ENCODE data around the gene ARHGEF33. TPM values are rescaled to one million over a fixed set of nuclear protein-coding genes. Genes with fewer than 3 reads are reported as not detected.

The ARHGEF33 gene
- total RNA-seq, 2 experiments from 2014 or later, result 0.10 to 0.47 TPM

DNA sequence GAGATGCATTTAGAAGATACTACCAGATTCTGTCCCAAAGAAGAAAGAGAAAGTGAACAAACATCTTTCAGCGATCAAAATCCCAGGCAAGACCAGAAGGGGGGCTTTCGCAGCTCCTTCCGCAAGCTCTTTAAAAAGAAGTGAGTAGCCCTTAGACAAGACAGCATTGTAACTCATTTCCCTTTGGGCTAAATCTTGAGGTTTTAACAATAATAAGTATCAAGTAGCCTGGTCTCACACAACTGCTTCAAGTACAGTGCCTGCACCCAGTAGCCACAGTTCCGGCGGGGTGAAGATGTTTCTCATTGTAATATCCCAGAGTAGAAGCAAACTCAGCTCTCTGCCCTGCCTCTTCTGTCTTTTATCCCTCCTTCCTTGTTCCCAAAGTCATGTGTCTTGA is 76.3 kb downstream of the ARHGEF33 start:
- H3K4me1 Mint-ChIP-seq, result peaks cover 3% of the 10 kb centered on the region

DNA sequence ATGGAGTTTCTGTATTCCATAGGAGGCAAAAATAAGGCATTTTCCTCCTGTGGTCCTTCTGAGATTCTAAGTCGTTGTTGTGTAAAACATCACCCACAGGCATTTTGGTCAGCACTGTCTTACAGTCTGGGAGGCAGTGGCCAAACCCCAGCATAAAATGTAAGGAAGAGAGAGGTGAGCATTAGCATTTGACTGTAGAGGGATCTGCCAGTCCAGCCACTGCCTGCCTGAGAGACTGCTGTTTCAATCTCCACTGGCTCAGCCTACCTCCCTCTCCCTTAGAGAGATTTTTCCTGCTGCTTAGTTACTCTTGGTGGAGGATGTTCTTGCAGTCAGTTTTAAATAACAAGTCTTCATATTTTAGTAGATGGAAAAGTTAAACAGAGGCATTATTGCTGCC is 77.0 kb downstream of the ARHGEF33 start:
- Mint-ChIP-seq H3K9me3 (no peaks in the 10 kb centered on the region), H3K27ac (no peak overlapping the region), H3K27me3 (peaks cover 8% of the 10 kb centered on the region), H3K36me3 (no peaks in the 10 kb centered on the region), H3K4me3 (no peak overlapping the region), H3K4me1 (peaks cover under 1% of the 10 kb centered on the region)
- no peak for DNase-seq

More for the DNA sequence above, 76.3 kb downstream of the ARHGEF33 start:
- Mint-ChIP-seq H3K36me3 (no peaks in the 10 kb centered on the region), H3K9me3 (no peaks in the 10 kb centered on the region), H3K27me3 (peaks cover 15% of the 10 kb centered on the region), H3K27ac (no peak overlapping the region), H3K4me3 (no peak overlapping the region)
- DNase-seq, result no peak

DNA sequence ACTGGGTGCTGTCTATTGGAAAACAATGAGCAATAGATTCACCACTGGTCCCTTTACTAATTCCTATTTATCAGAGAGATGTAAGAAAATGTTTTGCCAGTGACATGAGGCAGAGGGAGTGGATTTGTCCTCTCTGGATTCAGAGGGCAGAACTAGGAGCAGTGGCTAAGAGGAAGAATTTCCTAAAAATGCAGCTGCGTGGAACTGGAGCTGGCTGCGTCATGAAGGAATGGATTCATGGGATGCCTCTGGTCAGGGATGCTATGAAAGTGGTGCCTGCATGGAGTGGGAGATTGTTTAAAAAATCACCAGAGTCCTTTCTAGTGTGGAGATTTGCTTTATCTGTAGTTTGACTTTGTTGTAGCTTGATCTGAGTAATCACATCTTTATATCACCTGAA is 78.3 kb downstream of the ARHGEF33 start:
- Mint-ChIP-seq H3K27ac (no peak overlapping the region), H3K4me3 (no peak overlapping the region), H3K4me1 (no peaks in the 10 kb centered on the region), H3K9me3 (no peaks in the 10 kb centered on the region), H3K27me3 (no peaks in the 10 kb centered on the region), H3K36me3 (no peaks in the 10 kb centered on the region)
- no peak for DNase-seq

DNA sequence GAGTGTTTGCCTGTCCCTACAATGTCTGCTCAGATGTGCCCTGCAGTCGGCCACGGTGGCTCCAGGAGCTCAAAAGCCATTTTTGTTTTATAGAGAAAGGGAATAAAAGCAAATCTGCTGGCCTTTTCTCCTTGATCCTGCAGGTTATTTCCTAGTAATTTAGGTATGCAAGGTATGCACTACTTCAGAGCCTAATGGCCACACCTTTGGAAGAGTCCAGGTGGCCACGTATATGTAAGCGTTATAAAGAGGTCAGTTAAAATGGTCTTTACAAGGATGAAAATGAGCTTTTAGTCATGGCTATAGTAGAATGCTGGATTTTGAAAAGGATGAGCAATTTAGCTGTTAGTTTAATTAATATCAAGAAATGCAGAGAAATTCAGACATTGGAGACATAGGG is 81.7 kb downstream of the ARHGEF33 start:
- no peak for DNase-seq
- no peaks in the 10 kb centered on the region for H3K36me3 Mint-ChIP-seq
- H3K4me1 Mint-ChIP-seq, result no peaks in the 10 kb centered on the region
- H3K27me3 Mint-ChIP-seq, result no peaks in the 10 kb centered on the region
- no peak overlapping the region for H3K27ac Mint-ChIP-seq
- H3K4me3 Mint-ChIP-seq, result no peak overlapping the region
- H3K9me3 Mint-ChIP-seq, result no peaks in the 10 kb centered on the region

DNA sequence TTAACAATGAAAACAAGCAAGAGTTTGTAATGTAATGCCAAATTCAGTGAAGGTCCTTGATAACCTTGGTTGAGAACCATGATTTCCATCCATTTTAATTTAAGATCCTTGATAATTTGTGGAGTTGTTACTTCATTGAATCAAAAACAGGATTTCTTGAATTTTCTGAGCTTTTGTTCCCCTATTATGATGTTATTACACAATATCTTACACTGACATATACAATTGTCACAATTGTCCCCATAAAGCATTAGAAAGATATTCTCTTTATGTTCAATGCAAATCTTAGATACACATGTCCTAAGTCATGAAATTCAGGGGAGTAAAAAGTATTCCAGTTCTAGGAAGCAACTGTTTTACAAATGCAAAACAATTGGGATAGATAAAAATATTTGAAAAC is 83.6 kb downstream of the ARHGEF33 start:
- Mint-ChIP-seq H3K36me3 (no peaks in the 10 kb centered on the region), H3K9me3 (no peaks in the 10 kb centered on the region), H3K4me3 (no peak overlapping the region), H3K27ac (no peak overlapping the region), H3K4me1 (no peaks in the 10 kb centered on the region), H3K27me3 (no peaks in the 10 kb centered on the region)
- DNase-seq, result no peak

DNA sequence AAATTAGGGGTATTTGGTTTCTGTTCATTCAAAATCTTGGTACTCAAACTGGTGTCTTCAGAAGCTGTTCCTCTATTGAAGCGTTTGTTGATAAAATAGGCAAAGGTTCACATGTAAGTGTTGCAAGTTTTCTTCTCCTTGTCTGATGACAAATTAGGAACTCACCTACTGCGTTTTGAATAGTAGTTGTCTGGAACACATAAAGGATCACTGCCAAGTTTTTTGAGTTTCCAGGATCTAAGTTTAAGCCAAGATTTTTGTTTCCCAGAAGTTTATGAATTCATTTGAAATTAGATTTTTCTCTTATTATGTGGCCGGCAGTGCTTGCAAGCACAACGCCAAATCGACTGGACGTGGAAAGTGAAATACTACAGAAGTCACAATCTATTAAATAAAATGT is 85.4 kb downstream of the ARHGEF33 start:
- Mint-ChIP-seq H3K4me1 (no peaks in the 10 kb centered on the region), H3K27me3 (no peaks in the 10 kb centered on the region), H3K4me3 (no peak overlapping the region), H3K9me3 (no peaks in the 10 kb centered on the region), H3K36me3 (no peaks in the 10 kb centered on the region), H3K27ac (no peak overlapping the region)
- no peak for DNase-seq

DNA sequence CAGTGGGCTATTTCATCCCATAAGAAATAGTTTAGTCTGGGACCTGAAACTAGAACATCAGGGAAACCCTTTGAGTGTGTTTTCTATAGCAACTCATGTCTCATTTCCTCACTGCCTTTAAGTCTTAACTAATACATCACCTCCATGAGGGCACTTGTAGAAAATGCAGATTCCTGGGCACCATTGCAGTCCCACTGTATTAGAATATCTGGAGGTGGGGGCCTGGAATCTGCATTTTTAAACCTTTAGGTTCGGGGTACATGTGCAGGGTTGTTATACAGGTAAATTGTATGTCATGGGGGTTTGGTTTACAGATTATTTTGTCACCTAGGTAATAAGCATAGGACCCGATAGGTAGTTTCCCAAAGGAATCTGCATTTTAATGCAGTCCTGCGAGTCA is 87.4 kb downstream of the ARHGEF33 start:
- H3K27ac Mint-ChIP-seq, result no peak overlapping the region
- no peaks in the 10 kb centered on the region for H3K36me3 Mint-ChIP-seq
- no peaks in the 10 kb centered on the region for H3K27me3 Mint-ChIP-seq
- H3K9me3 Mint-ChIP-seq, result no peaks in the 10 kb centered on the region
- no peaks in the 10 kb centered on the region for H3K4me1 Mint-ChIP-seq
- no peak overlapping the region for H3K4me3 Mint-ChIP-seq
- no peak for DNase-seq

DNA sequence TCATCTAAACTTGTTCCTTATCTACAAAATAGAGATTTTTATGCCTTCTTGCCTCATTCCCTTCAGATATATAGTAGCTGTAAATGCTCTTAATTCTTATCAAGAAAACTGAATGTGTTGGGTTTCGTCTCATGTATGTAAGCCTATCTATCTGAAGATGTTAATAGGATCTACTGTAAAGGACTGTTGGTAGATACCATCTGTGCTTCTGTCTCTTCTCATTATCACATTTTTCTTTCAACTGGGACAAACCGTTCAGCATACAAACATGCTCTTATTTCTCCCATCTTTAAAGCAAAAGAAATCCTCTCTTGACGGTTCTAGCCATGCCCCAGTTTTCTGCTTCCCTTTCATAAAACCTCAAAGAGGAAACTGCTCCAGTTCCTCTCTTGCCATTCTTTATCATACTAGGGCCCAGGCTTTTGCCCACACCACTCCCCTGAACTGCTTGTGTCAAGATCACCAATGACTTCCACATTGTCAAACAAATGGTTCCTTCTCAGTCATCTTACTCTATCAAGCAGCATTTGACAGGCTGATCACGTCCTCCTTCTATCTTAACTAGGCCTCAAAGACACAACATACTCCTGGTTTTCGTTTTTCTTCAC is 88.7 kb downstream of the ARHGEF33 start:
- Mint-ChIP-seq H3K36me3 (no peaks in the 10 kb centered on the region), H3K4me3 (no peak overlapping the region), H3K27ac (no peak overlapping the region)

DNA sequence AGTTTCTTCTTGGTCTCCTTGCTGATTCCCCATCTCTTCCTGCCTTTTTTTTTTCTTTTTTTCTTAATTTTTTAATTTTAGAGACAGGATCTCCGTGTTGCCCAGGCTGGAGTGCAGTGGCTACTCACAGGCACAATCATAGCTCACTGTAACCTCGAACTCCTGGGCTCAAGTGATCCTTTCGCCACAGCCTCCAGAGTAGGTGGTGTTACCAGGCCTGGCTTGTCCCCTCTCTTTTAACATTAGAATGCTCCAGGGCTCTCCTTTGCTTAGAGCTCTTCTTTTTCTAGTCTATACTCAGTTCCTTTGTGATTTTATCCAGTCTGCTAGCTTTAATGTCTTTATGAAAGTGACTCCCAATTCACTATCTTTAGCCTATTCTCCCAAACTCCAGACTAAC is 89.2 kb downstream of the ARHGEF33 start:
- Mint-ChIP-seq H3K4me3 (no peak overlapping the region), H3K36me3 (no peaks in the 10 kb centered on the region), H3K27me3 (no peaks in the 10 kb centered on the region), H3K4me1 (no peaks in the 10 kb centered on the region), H3K9me3 (no peaks in the 10 kb centered on the region), H3K27ac (no peak overlapping the region)
- DNase-seq, result no peak

More for the DNA sequence above, 88.7 kb downstream of the ARHGEF33 start:
- no peaks in the 10 kb centered on the region for H3K27me3 Mint-ChIP-seq
- no peaks in the 10 kb centered on the region for H3K9me3 Mint-ChIP-seq
- DNase-seq, result no peak
- H3K4me1 Mint-ChIP-seq, result no peaks in the 10 kb centered on the region

DNA sequence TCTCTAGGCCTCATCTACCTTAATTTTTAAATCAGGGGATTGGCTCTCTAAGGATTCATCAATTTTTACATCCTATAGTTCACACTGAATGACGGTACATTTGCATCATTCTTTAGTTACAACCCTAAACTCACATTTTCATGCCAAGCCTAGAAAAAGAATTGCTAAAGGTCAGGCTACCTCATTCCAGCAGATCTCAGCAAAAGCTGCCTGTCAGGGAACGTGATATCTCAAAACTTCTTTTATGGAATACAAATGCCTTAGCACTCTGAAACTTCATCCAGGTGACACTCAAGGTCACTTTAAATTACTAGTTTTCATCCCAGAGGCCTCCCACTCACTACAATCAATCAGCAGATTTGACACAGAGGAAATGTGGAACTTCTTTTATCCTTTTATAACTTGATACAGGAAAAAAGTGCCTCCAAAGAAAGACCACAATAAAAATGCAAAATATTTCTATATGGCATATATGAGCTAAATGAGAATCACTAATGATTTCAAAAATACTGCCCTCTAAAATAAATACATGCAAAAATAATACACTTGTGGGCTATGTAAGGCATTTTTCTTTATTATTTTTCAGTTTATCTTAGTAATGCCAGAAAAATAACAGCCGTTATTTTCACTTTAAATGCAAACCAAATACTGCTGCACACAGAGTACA is 91.5 kb downstream of the ARHGEF33 start:
- Mint-ChIP-seq H3K36me3 (peaks cover 11% of the 10 kb centered on the region), H3K9me3 (no peaks in the 10 kb centered on the region), H3K27ac (no peak overlapping the region), H3K4me3 (no peak overlapping the region), H3K4me1 (no peaks in the 10 kb centered on the region), H3K27me3 (no peaks in the 10 kb centered on the region)
- no peak for DNase-seq

DNA sequence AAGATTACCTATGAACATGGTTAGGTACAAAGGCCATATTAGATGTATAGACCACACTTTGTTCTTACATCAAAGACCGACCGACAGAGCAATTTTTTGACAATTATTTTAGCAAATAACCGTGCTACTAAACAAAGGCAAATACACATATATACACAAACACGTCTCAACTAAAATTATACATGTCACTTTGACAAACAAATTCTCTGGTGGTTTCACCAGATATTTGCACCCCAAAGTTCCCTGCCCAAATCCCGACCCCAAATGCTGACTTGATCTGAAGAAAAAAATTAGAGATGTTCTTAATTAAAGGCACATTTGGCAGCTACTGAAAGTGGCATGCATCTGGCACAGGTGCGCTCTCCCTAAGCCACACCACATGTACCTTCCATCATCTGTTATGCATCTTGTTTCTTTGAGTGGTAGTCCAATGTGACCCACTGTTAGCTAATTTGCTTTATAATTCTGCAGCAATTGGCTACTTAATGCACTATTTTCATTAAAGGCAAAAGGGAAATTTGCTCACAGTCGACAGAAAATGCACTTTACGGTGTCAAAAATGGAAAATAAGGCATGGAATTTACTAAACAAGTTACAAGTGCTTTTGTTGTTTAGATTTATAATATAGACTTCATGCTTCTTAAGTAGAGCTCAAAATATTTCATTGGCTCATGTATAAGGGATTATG is 92.1 kb downstream of the ARHGEF33 start:
- H3K4me3 Mint-ChIP-seq, result no peak overlapping the region
- no peaks in the 10 kb centered on the region for H3K27me3 Mint-ChIP-seq
- no peak overlapping the region for H3K27ac Mint-ChIP-seq
- H3K4me1 Mint-ChIP-seq, result no peaks in the 10 kb centered on the region
- no peaks in the 10 kb centered on the region for H3K9me3 Mint-ChIP-seq
- H3K36me3 Mint-ChIP-seq, result peaks cover 11% of the 10 kb centered on the region
- no peak for DNase-seq

DNA sequence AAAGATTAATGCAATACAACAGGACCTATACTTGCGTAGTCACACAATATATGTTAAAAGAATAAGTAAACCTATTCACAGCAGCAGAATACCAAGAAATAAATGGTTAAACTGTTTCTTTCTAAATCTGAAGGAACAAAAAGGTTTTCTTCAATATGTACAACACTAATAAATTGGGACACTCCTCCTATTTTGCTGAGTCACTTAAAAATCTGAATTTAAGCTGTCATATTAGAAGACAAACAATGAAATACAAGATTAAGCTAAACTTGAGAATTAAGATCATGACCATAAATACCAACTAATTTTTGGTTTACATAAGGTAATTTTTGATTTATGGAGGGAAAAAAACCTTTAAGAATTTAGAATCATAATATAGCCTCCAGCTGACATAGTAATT is 92.8 kb downstream of the ARHGEF33 start:
- Mint-ChIP-seq H3K27me3 (no peaks in the 10 kb centered on the region), H3K4me1 (no peaks in the 10 kb centered on the region), H3K4me3 (no peak overlapping the region), H3K27ac (no peak overlapping the region), H3K36me3 (peaks cover 15% of the 10 kb centered on the region), H3K9me3 (no peaks in the 10 kb centered on the region)
- DNase-seq, result no peak

DNA sequence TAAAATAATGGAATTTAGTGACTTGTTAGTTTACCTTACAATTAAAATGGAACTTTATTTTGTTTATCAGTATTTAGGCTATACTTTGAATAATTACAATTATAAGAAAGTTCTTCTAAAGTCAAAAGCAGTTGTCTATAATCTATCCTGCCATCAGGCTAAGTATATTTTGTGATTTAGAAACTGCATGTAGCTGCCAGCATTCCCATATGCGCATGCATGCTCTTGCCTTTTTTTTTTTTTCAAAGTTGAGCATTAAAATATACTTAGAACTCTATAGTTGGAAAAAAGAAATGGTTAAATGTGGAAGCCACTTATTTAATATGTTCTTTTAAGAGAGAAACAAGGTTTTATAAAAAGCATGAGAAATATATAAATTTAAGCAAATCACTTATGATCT is 99.0 kb downstream of the ARHGEF33 start:
- Mint-ChIP-seq H3K27ac (no peak overlapping the region), H3K27me3 (no peaks in the 10 kb centered on the region), H3K36me3 (peaks cover 20% of the 10 kb centered on the region), H3K4me3 (no peak overlapping the region), H3K4me1 (peaks cover 6% of the 10 kb centered on the region), H3K9me3 (no peaks in the 10 kb centered on the region)
- DNase-seq, result no peak

DNA sequence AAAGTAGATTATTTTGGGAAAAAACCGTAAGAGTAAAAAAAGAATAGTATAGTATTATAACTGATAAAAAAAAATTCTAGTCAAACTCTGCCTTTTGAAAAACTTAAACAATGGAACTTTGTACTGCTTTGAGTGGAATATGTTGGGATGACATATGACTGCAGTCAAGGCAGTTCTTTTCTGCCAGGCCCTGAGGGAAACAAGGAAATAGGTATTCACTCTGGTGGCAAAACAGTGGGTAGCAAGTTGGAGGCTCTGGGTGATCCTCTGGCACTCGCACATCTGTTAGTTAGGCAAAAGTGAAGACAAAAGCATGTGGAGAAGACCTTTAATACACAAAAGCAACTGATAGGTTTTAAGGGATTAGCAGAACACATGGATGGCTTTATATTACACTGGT is 102.2 kb downstream of the ARHGEF33 start:
- H3K27ac Mint-ChIP-seq, result no peak overlapping the region
- peaks cover 10% of the 10 kb centered on the region for H3K4me1 Mint-ChIP-seq
- H3K27me3 Mint-ChIP-seq, result no peaks in the 10 kb centered on the region
- no peaks in the 10 kb centered on the region for H3K9me3 Mint-ChIP-seq
- no peak for DNase-seq
- H3K4me3 Mint-ChIP-seq, result no peak overlapping the region
- H3K36me3 Mint-ChIP-seq, result peaks cover 15% of the 10 kb centered on the region

DNA sequence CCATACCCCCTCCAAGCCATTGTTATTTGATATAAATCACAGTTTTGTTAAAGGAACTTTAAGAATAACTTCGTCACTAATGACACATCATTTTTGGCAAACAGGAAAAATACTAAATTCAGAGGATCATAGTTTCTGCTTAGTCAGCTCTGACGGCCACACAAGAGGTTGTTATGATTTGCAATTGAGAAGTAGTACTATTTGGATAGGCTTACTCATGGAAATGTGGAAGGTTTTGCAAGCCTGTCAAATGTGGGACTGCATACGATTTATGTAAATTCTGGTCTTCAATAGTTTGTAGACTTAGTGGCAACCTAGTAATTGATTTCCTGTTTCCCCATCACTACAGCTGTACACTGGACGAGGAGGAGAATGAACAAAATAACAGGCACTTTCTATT is 108.1 kb downstream of the ARHGEF33 start:
- H3K27me3 Mint-ChIP-seq, result no peaks in the 10 kb centered on the region
- H3K36me3 Mint-ChIP-seq, result peaks cover 23% of the 10 kb centered on the region
- no peak overlapping the region for H3K27ac Mint-ChIP-seq
- DNase-seq, result no peak
- peaks cover 5% of the 10 kb centered on the region for H3K4me1 Mint-ChIP-seq
- no peak overlapping the region for H3K4me3 Mint-ChIP-seq
- H3K9me3 Mint-ChIP-seq, result no peaks in the 10 kb centered on the region

DNA sequence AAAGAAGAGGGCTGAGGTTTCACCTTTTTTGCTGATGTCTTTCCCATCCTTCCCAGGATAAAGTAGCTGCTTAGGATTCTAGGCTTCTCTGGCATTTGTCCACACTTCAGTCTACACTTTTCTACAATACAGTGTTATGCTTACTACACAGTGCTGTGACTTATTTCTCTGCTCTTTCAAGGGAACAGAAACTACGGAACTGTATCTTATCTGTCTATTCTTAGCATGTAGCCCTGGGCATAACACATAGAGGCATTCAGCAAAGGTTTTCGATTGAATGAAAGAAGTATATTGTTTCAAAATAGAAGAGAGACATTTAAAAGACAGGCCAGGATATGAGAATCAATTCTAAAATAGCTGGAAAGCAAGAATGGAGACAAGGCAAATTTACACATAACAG is 110.9 kb downstream of the ARHGEF33 start:
- Mint-ChIP-seq H3K4me3 (no peak overlapping the region), H3K4me1 (no peaks in the 10 kb centered on the region), H3K9me3 (no peaks in the 10 kb centered on the region), H3K36me3 (peaks cover 21% of the 10 kb centered on the region), H3K27ac (no peak overlapping the region), H3K27me3 (no peaks in the 10 kb centered on the region)
- DNase-seq, result no peak

All from activated naive CD8-positive, alpha-beta T cell treated with anti-CD3 and anti-CD28 coated beads for 36 hours (primary cell).